HEK293 (cell line): ENCODE data around the gene PLPP7.

Source experiments
- CTCF ChIA-PET: fragments of 350-600 bp; formaldehyde crosslinking; extraction: SDS; loops from one replicate; lab custom pipeline; 2021; ENCODE audit warnings: antibody characterized with exemption; lab: Yijun Ruan, JAX
- POLR2A ChIA-PET: fragments of 300-600 bp; formaldehyde crosslinking; extraction: SDS; loops from one replicate; lab custom pipeline; 2020; ENCODE audit warnings: antibody characterized with exemption, inconsistent platforms; lab: Yijun Ruan, JAX
- H3K27ac ChIP-seq: fragments of 200-500 bp; sonication (Bioruptor generic); 2 replicates; pipeline ENCODE4 v1.5.1; 2014; ENCODE audit warnings: low read depth, low read length, control low read depth, inconsistent platforms; ENCODE audit errors: extremely low read depth
- H3K36me3 ChIP-seq, 2 experiments: fragments of 200-500 bp in 1 of 2; sonication (Bioruptor generic) in 1 of 2; 1 replicate in 1 of 2; 2 replicates in 1 of 2; pipeline ENCODE4 v1.5.1; 2014 to 2017; ENCODE audit warnings: inconsistent platforms in 2 of 2, low read length in 2 of 2; ENCODE audit not compliant: control insufficient read depth in 2 of 2, insufficient read depth in 1 of 2
- H3K4me1 ChIP-seq: fragments of 200-500 bp; sonication (Bioruptor generic); 2 replicates; pipeline ENCODE4 v1.5.1; 2014; ENCODE audit warnings: mild to moderate bottlenecking, low read length, inconsistent platforms; ENCODE audit not compliant: control insufficient read depth, insufficient read depth
- H3K4me3 ChIP-seq: 2 replicates; pipeline ENCODE4 v1.5.1; 2011; ENCODE audit warnings: low read depth, mild to moderate bottlenecking, control low read depth, low read length, moderate library complexity
- H3K9me3 ChIP-seq: fragments of 200-500 bp; sonication (Bioruptor generic); 2 replicates; pipeline ENCODE4 v1.5.1; 2014; ENCODE audit warnings: low read depth, low read length, inconsistent platforms; ENCODE audit not compliant: control insufficient read depth, insufficient read depth
- EGR2 ChIP-seq: fragments of 450-650 bp; formaldehyde crosslinking; IDR thresholded peaks from 2 replicates; pipeline ENCODE4 v1.5.1; 2016; ENCODE audit warnings: low read depth, missing biosample characterization, missing genetic modification characterization
- GFI1B ChIP-seq: fragments of 450-650 bp; formaldehyde crosslinking; IDR thresholded peaks from 2 replicates; pipeline ENCODE4 v1.5.1; 2016; ENCODE audit warnings: missing biosample characterization, missing genetic modification characterization
- IKZF3 ChIP-seq: fragments of 450-650 bp; IDR thresholded peaks from 2 replicates; pipeline ENCODE4 v1.5.0; 2018; ENCODE audit warnings: missing biosample characterization, mild to moderate bottlenecking, missing genetic modification characterization, moderate library complexity
- KLF16 ChIP-seq: fragments of 450-650 bp; formaldehyde crosslinking; IDR thresholded peaks from 2 replicates; pipeline ENCODE4 v1.5.1; 2017; ENCODE audit warnings: missing biosample characterization, missing genetic modification characterization
- PRDM1 ChIP-seq: fragments of 450-650 bp; formaldehyde crosslinking; IDR thresholded peaks from 2 replicates; pipeline ENCODE4; 2016; ENCODE audit warnings: missing biosample characterization, missing genetic modification characterization
- WT1 ChIP-seq: fragments of 450-650 bp; formaldehyde crosslinking; IDR thresholded peaks from 2 replicates; pipeline ENCODE4 v1.5.1; 2016; ENCODE audit warnings: missing biosample characterization, missing genetic modification characterization
- ZBTB48 ChIP-seq: fragments of 450-650 bp; formaldehyde crosslinking; IDR thresholded peaks from 2 replicates; pipeline ENCODE4 v1.5.1; 2016; ENCODE audit warnings: missing biosample characterization, missing genetic modification characterization
- ZFHX2 ChIP-seq: fragments of 450-650 bp; formaldehyde crosslinking; conservative IDR thresholded peaks from 2 replicates; pipeline ENCODE4 v1.5.1; 2016; ENCODE audit warnings: missing biosample characterization, missing genetic modification characterization
- ZFP37 ChIP-seq: fragments of 450-650 bp; formaldehyde crosslinking; IDR thresholded peaks from 2 replicates; pipeline ENCODE4 v1.5.1; 2016; ENCODE audit warnings: missing biosample characterization, missing genetic modification characterization
- ZIC2 ChIP-seq: fragments of 450-650 bp; formaldehyde crosslinking; IDR thresholded peaks from 2 replicates; pipeline ENCODE4 v1.5.1; 2016; ENCODE audit warnings: missing biosample characterization, missing genetic modification characterization
- ZNF112 ChIP-seq: fragments of 450-650 bp; formaldehyde crosslinking; IDR thresholded peaks from 2 replicates; pipeline ENCODE4 v1.5.0; 2017; ENCODE audit warnings: missing biosample characterization, missing genetic modification characterization
- ZNF2 ChIP-seq: fragments of 450-650 bp; formaldehyde crosslinking; IDR thresholded peaks from 2 replicates; pipeline ENCODE4 v1.5.1; 2016; ENCODE audit warnings: missing biosample characterization, missing genetic modification characterization
- ZNF214 ChIP-seq: fragments of 450-650 bp; formaldehyde crosslinking; IDR thresholded peaks from 2 replicates; pipeline ENCODE4 v1.5.1; 2017; ENCODE audit warnings: missing biosample characterization, mild to moderate bottlenecking, missing genetic modification characterization, borderline replicate concordance
- ZNF335 ChIP-seq: fragments of 450-650 bp; formaldehyde crosslinking; conservative IDR thresholded peaks from 2 replicates; pipeline ENCODE4 v1.5.1; 2016; ENCODE audit warnings: missing biosample characterization, missing genetic modification characterization
- ZNF366 ChIP-seq: fragments of 450-650 bp; formaldehyde crosslinking; conservative IDR thresholded peaks from 2 replicates; pipeline ENCODE4 v1.5.1; 2016; ENCODE audit warnings: missing biosample characterization, missing genetic modification characterization
- ZNF558 ChIP-seq: fragments of 450-650 bp; formaldehyde crosslinking; IDR thresholded peaks from 2 replicates; pipeline ENCODE4 v1.5.1; 2016; ENCODE audit warnings: missing biosample characterization, missing genetic modification characterization
- ZNF600 ChIP-seq: fragments of 450-650 bp; formaldehyde crosslinking; IDR thresholded peaks from 2 replicates; pipeline ENCODE4 v1.5.1; 2016; ENCODE audit warnings: missing biosample characterization, missing genetic modification characterization
- ZNF624 ChIP-seq: fragments of 450-650 bp; formaldehyde crosslinking; IDR thresholded peaks from 2 replicates; pipeline ENCODE4 v1.5.1; 2017; ENCODE audit warnings: missing biosample characterization, missing genetic modification characterization
- ZSCAN30 ChIP-seq: fragments of 450-650 bp; IDR thresholded peaks from 2 replicates; pipeline ENCODE4 v1.5.1; 2018; ENCODE audit warnings: missing biosample characterization, mild to moderate bottlenecking, missing genetic modification characterization, moderate library complexity
- TF ChIP-seq, protein P1 (sequence below): fragments of 450-650 bp; formaldehyde crosslinking; IDR thresholded peaks from 2 replicates; pipeline ENCODE4 v1.5.1; 2016; ENCODE audit warnings: missing biosample characterization, missing genetic modification characterization
- TF ChIP-seq, protein P2 (sequence below): fragments of 450-650 bp; formaldehyde crosslinking; IDR thresholded peaks from 2 replicates; pipeline ENCODE4 v1.5.1; 2017; ENCODE audit warnings: missing biosample characterization, missing genetic modification characterization
- TF ChIP-seq, protein P3 (sequence below): fragments of 450-650 bp; formaldehyde crosslinking; IDR thresholded peaks from 2 replicates; pipeline ENCODE4; 2016; ENCODE audit warnings: missing biosample characterization, missing genetic modification characterization

The PLPP7 gene

DNA sequence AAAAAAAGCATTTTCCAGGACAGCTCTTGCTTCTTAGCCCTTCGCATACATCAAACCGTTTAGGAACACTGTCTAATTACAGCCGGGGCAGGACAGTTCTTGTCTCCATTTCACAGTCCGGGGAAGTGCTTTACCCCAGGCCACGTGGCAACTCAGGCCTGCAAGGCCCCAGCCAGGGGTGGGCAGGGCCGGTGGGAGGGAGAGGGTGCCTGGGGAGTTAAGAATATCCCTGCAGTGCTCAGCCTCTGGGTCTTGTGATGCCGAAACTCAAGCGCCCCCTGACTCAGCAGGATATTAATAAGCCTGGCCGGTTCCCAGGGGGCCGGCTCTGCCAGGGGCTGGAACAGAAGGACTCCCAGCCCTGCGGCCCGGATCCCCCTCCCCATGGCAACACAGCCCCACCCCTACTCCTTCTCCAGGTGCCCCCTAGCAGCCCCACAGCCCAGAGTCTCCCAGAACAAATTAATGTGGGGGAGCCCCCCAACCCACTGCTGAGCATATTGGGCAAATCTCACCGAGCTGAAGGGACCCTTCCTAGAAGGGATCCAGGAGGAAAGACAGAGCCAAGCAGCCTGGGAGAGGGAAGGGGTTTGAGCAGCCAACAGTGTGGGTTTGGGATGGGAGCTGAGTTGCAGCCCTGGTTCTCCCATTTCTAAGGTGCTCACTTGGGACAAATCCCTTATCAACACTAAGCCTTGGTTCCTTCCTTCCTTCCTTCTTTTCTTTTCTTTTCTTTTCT lies 45.3 kb downstream of the PLPP7 start (continued):
- TF ChIP-seq, protein P1, sequence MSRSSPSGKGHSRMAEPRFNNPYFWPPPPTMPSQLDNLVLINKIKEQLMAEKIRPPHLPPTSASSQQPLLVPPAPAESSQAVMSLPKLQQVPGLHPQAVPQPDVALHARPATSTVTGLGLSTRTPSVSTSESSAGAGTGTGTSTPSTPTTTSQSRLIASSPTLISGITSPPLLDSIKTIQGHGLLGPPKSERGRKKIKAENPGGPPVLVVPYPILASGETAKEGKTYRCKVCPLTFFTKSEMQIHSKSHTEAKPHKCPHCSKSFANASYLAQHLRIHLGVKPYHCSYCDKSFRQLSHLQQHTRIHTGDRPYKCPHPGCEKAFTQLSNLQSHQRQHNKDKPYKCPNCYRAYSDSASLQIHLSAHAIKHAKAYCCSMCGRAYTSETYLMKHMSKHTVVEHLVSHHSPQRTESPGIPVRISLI, result peak; percentile 77
- TF ChIP-seq EGR2 (tag by site-specific recombination) (0 out of 2 replicates have a peak, but pooled peaks have one; percentile 36), ZNF600 (peak; percentile 84; the same call in 1 of the 2 replicates), ZNF558 (no peak), ZSCAN30 (tag by site-specific recombination) (no peak), ZNF335 (tag by site-specific recombination) (peak; percentile 59; the same call in 1 of the 2 replicates), PRDM1 (no peak), ZIC2 (tag by site-specific recombination) (peak; percentile 96), ZFHX2 (tag by site-specific recombination) (peak; percentile 39), WT1 (tag by site-specific recombination) (peak; percentile 9; the same call in 1 of the 2 replicates), ZNF366 (tag by site-specific recombination) (peak; percentile 74), ZBTB48 (tag by site-specific recombination) (0 out of 2 replicates have a peak, but pooled peaks have one; percentile 13)

DNA sequence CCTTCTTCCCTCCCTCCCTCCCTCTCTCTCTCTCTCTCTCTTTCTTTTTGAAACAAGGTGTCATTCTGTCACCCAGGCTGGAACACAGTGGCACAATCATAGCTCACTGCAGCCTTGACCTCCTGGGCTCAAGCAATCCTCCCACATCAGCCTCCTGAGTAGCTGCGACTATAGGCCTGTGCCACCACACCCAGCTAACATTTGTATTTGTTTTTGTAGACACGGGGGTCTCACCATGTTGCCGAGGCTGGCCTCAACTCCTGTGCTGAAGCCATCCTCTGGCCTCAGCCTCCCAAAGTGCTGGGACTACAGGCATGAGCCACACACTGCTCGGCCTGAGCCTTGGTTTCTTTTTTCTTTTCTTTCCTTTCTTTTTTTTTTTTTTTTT lies 45.8 kb downstream of the PLPP7 start:
- ChIA-PET CTCF (interaction anchor here (0.6 to 6.0 kb wide), 22 partner anchors 10 to 593 kb away, joined by 3 to 183 read pairs (median 6); no protein-coding TSS in a partner anchor), POLR2A (interaction anchor here (0.6 to 0.7 kb wide), 3 partner anchors 8 to 227 kb away, joined by 4 to 5 read pairs (median 4); no protein-coding TSS in a partner anchor)
- H3K4me1 ChIP-seq, result no peaks in the 10 kb centered on the region
- H3K9me3 ChIP-seq, result no peaks in the 10 kb centered on the region
- TF ChIP-seq, protein P2, sequence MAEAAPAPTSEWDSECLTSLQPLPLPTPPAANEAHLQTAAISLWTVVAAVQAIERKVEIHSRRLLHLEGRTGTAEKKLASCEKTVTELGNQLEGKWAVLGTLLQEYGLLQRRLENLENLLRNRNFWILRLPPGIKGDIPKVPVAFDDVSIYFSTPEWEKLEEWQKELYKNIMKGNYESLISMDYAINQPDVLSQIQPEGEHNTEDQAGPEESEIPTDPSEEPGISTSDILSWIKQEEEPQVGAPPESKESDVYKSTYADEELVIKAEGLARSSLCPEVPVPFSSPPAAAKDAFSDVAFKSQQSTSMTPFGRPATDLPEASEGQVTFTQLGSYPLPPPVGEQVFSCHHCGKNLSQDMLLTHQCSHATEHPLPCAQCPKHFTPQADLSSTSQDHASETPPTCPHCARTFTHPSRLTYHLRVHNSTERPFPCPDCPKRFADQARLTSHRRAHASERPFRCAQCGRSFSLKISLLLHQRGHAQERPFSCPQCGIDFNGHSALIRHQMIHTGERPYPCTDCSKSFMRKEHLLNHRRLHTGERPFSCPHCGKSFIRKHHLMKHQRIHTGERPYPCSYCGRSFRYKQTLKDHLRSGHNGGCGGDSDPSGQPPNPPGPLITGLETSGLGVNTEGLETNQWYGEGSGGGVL (tag by site-specific recombination), result no peak
- no peak for TF ChIP-seq ZFP37
- TF ChIP-seq ZIC2 (tag by site-specific recombination), result 0 out of 2 replicates have a peak, but pooled peaks have one; percentile 28
- no peak overlapping the region for H3K27ac ChIP-seq
- no peak overlapping the region for H3K4me3 ChIP-seq
- H3K36me3 ChIP-seq, result no peaks in the 10 kb centered on the region

DNA sequence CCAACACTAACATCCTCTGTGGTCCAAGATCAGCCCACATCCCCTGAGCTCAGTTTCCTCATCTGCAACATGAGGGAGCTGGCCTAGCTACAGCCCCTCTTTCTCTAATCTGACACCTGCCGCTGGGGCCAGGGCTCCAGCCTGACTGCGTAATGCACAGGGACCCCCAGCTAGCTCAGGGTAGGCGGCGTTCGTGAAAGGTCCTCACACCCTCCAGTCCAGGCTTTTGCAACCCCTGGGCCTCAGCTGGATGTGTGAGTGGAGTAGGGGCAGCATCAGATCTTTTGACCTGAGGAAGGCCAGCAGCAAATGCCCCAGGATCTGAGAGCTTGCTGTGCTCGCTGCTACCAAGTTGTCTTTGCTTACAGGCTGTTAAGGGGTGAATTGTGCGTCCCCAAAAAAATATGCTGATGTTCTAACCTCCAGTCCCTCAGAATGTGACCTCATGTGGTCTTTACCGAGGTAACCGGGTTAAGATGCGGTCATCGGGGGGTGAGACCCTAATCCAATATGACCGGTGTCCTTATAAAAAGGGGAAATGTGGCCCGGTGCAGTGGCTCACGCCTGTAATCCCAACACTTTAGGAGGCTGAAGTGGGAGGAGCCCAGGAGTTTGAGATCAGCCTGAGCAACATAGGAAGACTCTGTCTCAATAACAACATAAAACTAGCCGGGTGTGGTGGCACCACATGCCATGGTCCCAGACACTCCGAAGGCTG lies 47.8 kb downstream of the PLPP7 start:
- Histone ChIP-seq H3K4me1 (no peaks in the 10 kb centered on the region), H3K36me3 (no peaks in the 10 kb centered on the region), H3K4me3 (no peak overlapping the region), H3K9me3 (no peaks in the 10 kb centered on the region), H3K27ac (no peak overlapping the region)
- POLR2A ChIA-PET, result no interaction called here
- TF ChIP-seq, protein P3, sequence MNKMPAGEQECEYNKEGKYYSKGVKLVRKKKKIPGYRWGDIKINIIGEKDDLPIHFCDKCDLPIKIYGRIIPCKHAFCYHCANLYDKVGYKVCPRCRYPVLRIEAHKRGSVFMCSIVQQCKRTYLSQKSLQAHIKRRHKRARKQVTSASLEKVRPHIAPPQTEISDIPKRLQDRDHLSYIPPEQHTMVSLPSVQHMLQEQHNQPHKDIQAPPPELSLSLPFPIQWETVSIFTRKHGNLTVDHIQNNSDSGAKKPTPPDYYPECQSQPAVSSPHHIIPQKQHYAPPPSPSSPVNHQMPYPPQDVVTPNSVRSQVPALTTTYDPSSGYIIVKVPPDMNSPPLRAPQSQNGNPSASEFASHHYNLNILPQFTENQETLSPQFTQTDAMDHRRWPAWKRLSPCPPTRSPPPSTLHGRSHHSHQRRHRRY (tag by site-specific recombination), result no peak
- TF ChIP-seq KLF16 (no peak), IKZF3 (tag by site-specific recombination) (no peak), EGR2 (tag by site-specific recombination) (no peak), ZNF112 (no peak), GFI1B (no peak), ZNF214 (tag by site-specific recombination) (no peak), ZNF2 (no peak), ZNF624 (tag by site-specific recombination) (no peak)
- TF ChIP-seq, all 188 proteins: peak for 0
- CTCF ChIA-PET, result interaction anchor here (0.5 to 6.0 kb wide), 50 partner anchors 10 to 1086 kb away, joined by 3 to 183 read pairs (median 6); no protein-coding TSS in a partner anchor
